ENCODE results near the gene NCK2. TPM values are rescaled to one million over a fixed set of nuclear protein-coding genes. Genes with fewer than 3 reads are reported as not detected.

Gene NCK2
- total and polyA plus RNA-seq, 9 of the 15 experiments (the other 6 are each of a cell fraction or from before 2014, with no cell fraction given) = 0.90 to 27.9 (median 15.9) TPM

DNA sequence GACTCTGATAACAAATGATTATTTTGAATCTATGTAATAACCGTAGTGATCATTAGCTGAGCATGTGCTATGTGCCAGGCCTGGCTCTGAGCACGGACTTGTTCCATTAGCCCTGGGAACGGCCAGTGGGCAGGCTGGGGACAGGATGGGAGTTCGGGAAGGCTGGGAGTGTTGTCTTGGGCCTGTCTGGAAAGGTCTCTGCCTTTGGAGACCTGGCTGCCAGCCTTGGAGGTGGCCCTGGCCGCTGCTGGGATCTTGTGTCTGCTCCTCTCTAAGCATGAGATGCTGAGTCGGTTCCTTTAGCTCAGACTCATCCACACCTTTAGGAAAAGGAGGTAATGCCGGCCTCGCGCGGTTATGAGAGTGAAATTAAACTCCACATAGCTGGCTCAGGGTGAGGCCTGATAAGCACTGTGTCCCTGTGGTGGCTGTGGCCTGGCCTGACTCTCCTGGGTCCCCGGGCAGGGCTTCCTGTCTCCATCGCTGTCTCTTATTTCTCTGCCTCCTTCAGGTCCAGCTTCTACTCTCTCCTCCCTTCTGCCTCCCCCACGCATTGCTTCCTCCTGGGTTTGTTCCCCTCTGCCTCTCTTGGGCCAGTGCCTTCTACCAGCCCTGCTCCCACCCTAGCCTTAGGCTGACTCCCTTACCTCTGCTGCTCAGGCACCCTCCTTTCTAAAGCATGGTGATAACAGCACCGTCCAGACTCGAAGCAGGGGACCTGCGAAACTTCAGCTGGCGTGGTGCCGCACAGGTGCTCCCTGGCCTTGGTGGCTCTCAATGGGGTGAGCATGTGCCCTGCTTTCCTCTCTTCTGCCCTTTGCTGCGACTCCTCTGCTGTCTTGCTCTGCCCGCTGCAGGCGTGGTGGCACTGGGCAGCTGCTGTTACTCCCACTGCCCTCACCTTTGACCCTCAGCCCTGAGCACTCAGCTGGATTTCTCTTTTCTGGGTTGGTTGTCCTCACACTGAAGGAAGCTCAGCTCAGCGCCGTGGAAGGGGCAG lies 41.8 kb downstream of the NCK2 start (continued):
- TF ChIP-seq TCF7L2 (IDR thresholded peaks at IDR 0.05; ENCODE audit: low read depth, low read length) = no peak
- no peak for TF ChIP-seq LEF1 (IDR thresholded peaks at IDR 0.05)
- TF ChIP-seq L3MBTL2 (IDR thresholded peaks at IDR 0.05) = peak; percentile 22; the same call in 1 of the 2 replicates
- peak in 1 of 2 experiments; percentile 62; a peak in 2 of 4 replicates for TF ChIP-seq RCOR1 (IDR thresholded peaks at IDR 0.05; ENCODE audit: borderline replicate concordance in 1 of 2, low read depth in 2 of 2, low read length in 2 of 2)
- TF ChIP-seq ZNF584 (CRISPR knock-in tag; IDR thresholded peaks at IDR 0.05; ENCODE audit: low read depth) = no peak
- no peak for TF ChIP-seq POLR2AphosphoS2 (IDR thresholded peaks at IDR 0.05; ENCODE audit: low read length)
- TF ChIP-seq C11orf30 (IDR thresholded peaks at IDR 0.05; ENCODE audit: low read depth) = peak; percentile 17; the same call in 1 of the 2 replicates
- TF ChIP-seq, protein P1, sequence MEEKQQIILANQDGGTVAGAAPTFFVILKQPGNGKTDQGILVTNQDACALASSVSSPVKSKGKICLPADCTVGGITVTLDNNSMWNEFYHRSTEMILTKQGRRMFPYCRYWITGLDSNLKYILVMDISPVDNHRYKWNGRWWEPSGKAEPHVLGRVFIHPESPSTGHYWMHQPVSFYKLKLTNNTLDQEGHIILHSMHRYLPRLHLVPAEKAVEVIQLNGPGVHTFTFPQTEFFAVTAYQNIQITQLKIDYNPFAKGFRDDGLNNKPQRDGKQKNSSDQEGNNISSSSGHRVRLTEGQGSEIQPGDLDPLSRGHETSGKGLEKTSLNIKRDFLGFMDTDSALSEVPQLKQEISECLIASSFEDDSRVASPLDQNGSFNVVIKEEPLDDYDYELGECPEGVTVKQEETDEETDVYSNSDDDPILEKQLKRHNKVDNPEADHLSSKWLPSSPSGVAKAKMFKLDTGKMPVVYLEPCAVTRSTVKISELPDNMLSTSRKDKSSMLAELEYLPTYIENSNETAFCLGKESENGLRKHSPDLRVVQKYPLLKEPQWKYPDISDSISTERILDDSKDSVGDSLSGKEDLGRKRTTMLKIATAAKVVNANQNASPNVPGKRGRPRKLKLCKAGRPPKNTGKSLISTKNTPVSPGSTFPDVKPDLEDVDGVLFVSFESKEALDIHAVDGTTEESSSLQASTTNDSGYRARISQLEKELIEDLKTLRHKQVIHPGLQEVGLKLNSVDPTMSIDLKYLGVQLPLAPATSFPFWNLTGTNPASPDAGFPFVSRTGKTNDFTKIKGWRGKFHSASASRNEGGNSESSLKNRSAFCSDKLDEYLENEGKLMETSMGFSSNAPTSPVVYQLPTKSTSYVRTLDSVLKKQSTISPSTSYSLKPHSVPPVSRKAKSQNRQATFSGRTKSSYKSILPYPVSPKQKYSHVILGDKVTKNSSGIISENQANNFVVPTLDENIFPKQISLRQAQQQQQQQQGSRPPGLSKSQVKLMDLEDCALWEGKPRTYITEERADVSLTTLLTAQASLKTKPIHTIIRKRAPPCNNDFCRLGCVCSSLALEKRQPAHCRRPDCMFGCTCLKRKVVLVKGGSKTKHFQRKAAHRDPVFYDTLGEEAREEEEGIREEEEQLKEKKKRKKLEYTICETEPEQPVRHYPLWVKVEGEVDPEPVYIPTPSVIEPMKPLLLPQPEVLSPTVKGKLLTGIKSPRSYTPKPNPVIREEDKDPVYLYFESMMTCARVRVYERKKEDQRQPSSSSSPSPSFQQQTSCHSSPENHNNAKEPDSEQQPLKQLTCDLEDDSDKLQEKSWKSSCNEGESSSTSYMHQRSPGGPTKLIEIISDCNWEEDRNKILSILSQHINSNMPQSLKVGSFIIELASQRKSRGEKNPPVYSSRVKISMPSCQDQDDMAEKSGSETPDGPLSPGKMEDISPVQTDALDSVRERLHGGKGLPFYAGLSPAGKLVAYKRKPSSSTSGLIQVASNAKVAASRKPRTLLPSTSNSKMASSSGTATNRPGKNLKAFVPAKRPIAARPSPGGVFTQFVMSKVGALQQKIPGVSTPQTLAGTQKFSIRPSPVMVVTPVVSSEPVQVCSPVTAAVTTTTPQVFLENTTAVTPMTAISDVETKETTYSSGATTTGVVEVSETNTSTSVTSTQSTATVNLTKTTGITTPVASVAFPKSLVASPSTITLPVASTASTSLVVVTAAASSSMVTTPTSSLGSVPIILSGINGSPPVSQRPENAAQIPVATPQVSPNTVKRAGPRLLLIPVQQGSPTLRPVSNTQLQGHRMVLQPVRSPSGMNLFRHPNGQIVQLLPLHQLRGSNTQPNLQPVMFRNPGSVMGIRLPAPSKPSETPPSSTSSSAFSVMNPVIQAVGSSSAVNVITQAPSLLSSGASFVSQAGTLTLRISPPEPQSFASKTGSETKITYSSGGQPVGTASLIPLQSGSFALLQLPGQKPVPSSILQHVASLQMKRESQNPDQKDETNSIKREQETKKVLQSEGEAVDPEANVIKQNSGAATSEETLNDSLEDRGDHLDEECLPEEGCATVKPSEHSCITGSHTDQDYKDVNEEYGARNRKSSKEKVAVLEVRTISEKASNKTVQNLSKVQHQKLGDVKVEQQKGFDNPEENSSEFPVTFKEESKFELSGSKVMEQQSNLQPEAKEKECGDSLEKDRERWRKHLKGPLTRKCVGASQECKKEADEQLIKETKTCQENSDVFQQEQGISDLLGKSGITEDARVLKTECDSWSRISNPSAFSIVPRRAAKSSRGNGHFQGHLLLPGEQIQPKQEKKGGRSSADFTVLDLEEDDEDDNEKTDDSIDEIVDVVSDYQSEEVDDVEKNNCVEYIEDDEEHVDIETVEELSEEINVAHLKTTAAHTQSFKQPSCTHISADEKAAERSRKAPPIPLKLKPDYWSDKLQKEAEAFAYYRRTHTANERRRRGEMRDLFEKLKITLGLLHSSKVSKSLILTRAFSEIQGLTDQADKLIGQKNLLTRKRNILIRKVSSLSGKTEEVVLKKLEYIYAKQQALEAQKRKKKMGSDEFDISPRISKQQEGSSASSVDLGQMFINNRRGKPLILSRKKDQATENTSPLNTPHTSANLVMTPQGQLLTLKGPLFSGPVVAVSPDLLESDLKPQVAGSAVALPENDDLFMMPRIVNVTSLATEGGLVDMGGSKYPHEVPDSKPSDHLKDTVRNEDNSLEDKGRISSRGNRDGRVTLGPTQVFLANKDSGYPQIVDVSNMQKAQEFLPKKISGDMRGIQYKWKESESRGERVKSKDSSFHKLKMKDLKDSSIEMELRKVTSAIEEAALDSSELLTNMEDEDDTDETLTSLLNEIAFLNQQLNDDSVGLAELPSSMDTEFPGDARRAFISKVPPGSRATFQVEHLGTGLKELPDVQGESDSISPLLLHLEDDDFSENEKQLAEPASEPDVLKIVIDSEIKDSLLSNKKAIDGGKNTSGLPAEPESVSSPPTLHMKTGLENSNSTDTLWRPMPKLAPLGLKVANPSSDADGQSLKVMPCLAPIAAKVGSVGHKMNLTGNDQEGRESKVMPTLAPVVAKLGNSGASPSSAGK (IDR thresholded peaks at IDR 0.05) = peak; percentile 60
- TF ChIP-seq RAD51 (IDR thresholded peaks at IDR 0.05; ENCODE audit: borderline replicate concordance, low read depth) = no peak
- no peak for TF ChIP-seq EZH2 (IDR thresholded peaks at IDR 0.05; ENCODE audit: borderline replicate concordance, low read depth, low read length)
- no peak for TF ChIP-seq NCOA6 (IDR thresholded peaks at IDR 0.05)
- TF ChIP-seq NR2C2 (CRISPR knock-in tag; IDR thresholded peaks at IDR 0.05) = no peak
- no peak for TF ChIP-seq NR2C2 (tag; IDR thresholded peaks at IDR 0.05)
- no peak for TF ChIP-seq ETV5 (CRISPR knock-in tag; IDR thresholded peaks at IDR 0.05; ENCODE audit: low read depth)
- TF ChIP-seq, protein P2, sequence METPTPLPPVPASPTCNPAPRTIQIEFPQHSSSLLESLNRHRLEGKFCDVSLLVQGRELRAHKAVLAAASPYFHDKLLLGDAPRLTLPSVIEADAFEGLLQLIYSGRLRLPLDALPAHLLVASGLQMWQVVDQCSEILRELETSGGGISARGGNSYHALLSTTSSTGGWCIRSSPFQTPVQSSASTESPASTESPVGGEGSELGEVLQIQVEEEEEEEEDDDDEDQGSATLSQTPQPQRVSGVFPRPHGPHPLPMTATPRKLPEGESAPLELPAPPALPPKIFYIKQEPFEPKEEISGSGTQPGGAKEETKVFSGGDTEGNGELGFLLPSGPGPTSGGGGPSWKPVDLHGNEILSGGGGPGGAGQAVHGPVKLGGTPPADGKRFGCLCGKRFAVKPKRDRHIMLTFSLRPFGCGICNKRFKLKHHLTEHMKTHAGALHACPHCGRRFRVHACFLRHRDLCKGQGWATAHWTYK (CRISPR knock-in tag; IDR thresholded peaks at IDR 0.05) = no peak

Measured in K562 (cell line).